ENCODE data around the gene TBC1D23.
"Not testable (repeated sequence)": the region's sequence is repeated elsewhere in the genome, so short reads cannot be mapped to it uniquely, and the experiment has no call there.

DNA sequence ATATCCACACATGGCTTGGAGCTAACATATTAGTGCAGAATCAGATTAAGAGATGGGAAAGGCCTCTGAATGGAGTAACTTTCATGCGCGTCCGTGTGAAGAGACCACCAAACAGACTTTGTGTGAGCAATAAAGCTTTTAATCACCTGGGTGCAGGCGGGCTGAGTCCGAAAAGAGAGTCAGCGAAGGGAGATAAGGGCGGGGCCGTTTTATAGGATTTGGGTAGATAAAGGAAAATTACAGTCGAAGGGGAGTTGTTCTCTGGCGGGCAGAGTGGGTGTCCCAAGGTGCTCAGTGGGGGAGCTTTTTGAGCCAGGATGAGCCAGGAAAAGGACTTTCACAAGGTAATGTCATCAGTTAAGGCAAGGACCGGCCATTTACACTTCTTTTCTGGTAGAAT, 2.1 kb downstream of the TBC1D23 start:
- not testable (repeated sequence) for TF ChIP-seq POLR2A (IDR thresholded peaks at IDR 0.05; ENCODE audit: low read depth); CTCF (IDR thresholded peaks at IDR 0.05); EP300 (IDR thresholded peaks at IDR 0.05)

Measured in esophagus muscularis mucosa (tissue), 4 donors.